ENCODE measurements around the gene DENND4B.

DENND4B gene

DNA sequence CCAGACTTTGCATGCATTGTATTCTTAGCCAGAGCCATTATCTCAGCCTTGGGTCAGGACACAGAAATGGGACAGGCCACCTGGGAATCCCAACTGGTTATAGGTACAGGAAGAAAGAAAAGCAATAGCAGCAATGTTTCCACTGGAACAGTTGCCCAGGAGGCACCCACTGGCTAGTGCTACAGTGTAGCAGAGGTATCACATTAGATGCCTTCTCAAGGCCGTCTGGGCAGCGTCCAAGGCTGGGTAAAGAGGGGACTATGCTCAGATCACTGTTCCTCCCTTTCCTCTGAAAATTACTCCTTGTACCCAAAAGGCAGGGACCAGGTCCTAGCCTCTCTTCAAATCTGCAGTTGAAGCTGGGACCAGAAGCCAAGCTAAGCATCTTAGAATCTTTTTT, 23.8 kb upstream of the DENND4B start:
- no peak for DNase-seq

DNA sequence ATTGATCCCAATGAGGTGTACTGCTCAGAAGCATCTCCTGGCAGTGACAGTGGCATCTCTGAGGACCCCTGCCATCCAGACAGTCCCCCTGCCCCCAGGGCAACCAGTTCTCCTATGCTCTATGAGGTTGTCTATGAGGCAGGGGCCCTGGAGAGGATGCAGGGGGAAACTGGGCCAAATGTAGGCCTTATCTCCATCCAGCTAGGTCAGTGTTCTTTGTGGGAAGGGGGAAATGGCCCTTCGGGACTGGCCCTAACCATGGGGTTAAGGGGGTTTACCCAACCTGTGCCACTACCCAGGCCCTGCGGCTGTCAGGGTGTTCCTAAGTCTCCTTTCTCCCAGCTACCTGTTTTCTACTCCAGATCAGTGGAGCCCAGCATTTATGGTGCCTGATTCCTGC, 22.5 kb upstream of the DENND4B start:
- DNase-seq: no peak

DNA sequence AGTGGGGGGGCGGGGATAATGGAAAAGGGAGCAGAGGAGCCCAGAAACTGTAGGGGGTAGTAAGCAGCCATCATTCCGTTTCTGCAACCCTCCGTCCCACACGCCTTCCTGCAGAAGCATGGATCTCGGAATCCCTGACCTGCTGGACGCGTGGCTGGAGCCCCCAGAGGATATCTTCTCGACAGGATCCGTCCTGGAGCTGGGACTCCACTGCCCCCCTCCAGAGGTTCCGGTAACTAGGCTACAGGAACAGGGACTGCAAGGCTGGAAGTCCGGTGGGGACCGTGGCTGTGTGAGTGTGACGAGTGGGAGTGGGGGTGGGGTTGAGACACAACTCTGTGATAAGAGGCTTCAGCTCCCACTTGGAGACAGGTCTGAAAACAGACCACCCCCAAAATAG, 21.9 kb upstream of the DENND4B start:
- peak; percentile 50 for DNase-seq

DNA sequence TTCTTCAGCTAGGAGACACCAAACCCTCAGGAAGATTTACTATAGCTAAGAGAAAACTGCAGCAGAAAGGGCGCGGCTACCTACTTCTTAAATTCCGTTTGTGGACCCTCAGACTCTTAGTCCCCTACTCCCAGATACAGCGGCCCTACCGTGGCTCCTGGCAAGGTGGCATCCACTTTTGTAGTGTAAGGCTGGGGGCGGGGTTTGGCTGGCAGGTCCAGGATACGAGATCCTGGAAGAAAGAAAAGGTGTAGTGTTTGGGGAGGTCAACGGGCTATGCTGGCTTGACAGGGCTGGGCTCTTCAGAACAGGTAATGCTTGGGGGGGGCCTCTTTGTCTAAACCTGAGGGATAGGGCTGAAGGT, 21.5 kb upstream of the DENND4B start:
- no peak for DNase-seq

DNA sequence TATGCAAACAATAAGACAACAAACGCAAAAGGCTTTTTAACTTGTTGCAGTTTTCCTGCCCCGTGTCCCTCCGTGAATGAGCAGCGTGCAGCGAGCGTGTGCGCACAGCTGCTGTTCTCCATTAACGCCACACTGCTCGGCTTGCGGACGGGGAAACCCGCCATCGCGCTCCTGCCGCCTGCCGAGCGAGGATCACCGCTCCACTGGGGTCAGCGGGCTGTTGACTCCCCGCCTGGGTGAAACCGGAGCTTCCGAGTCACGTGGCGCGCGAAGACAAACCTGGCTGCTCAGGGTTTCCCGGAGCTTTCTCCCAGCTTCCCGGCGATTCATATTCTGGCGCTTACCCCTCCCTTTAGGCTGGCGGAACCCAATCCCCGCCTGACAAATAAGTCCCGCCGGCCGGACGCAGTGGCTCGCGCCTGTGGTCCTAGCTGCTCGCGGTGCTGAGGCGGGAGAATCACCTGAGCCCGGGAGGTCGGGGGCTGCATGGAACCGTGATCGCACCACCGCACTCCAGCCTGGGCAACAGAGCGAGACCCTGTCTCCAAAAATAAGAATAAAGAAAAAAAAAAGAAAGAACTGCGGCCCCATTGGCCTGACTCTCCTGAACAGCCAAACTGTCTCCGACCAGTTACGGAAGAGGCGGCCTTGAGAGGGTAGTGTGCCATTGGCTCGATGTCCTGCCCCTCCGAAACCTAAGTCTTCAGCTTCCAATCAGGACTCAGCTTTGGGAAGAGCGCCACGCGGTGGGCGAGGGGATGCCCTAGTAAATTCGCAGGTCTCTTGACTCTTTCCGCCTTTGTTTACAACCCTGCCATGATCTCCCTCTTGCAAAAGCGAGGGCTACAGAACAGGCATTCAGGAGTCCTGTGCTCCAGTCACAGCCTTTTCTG, 20.8 kb upstream of the DENND4B start, which contains the start of gene CREB3L4:
TSS of gene CREB3L4 (plus strand) at position 796 of the 893 bp plus-strand sequence. CDS start 624 bp downstream, outside the sequence.
- DNase-seq: peak; percentile 98

DNA sequence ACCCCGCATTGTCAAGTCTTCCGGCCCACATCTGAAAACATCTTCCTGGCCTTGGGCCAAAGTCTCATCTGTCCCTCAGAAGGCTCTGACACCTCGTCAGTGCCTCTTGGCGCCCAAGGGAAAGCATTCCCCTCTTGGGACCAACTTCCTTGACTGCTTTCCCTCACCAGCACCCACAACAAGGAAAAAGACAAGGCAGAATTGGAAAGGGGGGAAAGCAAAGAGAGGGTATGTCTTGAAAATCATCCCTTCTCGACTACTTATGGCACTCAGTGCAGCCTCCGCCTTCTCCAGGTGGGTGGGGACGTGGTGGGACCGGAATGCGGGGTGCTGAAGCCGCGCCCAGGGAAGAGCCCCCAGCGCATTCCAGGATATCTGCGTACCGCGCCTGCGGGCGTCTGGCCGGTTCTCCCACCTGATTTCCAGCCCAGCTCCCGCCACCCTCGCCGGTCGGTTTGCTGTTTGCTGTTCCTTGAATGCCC, 17.4 kb upstream of the DENND4B start:
- DNase-seq: no peak

DNA sequence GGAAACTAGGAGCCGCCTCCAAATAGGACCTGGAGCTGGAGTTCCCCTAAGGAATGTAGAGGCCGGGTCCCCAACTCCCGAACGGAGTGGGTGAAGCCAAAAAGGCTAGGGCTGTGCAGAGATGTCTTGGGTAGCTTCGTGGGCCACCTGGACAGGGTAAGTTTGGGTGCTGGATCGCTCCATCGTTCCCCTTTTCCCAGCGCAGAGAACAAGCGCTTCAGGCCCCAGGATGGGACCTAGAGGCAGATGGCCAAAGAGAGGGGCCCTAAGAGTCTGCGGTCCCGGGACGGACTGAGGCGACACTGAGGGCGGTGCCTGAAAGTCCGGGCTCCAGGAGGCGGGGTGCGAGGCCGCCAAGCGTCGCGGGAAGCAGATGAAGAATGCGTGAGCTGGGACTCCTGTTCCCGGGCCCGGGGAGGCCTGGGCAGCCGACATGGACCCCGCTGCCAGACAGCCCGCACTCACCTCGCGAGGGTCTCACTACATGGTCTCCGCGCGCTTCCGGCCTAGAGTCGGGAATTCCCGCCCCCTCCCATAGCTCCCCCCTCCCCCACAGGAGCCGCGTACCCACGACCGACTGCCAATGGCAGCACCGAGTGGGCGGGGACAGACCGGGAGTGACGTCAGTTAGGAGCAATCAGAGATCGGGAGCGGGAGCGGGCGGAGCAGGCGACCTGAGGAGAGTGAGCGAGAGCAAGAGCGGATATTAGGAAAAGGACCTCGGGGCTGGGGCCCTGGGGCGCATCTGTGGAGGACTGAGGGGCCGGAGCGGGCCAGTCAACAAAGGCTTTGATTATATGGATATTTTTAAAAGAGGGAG, 16.7 kb upstream of the DENND4B start, which contains the start of gene SLC39A1:
TSS of gene SLC39A1 (minus strand) at position 508 of the 820 bp plus-strand sequence. CDS start 822 bp downstream, outside the sequence.
- peak; percentile 100 for DNase-seq

DNA sequence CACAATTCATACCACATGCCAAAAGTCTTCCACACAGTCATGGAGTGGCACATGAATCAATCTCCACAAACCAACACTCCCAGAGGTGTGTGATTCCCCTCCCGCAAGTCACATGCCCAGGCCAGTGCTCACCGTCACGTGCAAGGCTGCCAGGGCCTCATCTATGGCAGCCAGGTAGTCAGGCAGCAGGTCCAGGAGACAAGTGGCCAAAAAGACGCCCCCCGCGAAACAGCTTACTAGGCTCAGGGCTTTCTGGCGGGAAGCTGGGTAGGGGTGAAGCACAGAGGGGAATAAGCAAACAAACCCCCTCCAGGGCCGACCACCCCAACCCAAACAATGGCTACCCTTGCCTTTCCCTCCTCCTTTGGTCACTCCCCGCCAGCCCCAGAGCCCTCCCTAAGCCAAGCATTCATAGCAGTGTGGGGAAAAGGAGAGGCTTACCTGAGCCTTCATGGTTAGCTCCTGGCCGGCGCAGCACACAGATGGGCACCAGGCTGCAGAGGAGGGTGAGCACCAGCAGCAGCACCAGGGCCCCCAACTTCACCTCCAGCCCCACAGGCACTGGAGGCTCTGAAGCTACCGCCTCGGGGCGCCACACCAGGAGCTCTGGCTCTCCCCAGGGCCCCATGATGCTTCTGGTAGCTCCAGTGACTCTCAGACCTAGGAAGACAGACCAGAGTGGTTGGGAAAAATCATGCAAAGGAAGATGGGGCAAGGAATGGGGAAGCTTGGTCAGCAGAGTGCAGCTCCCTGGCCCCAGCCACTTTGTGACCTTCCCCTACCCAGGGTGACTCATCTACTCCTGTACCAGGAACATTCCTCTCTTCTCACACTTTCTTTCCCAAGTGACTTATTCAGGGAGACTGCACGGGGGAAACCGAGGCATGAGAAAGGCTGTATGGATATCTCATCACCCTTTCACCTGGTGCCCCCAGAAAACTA, 15.8 kb upstream of the DENND4B start:
- DNase-seq: no peak

DNA sequence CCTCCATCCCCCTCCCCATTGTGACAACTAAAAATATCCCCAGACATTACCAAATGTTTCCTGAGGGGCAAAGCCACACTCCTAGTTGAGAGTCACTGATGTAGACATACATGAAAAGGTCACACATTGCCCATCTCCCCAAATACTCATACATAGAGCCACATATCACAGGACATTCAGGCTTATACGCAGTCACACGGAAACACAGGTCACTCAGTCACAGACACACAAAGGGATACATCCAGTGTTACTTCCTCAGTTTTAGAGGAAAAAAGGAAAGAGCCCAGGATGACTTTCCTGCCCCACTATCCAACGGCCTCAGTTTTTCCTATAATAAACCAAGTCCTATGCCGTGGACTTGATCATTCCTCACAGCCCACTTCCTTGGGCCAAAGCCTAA, 14.9 kb upstream of the DENND4B start:
- DNase-seq: no peak

DNA sequence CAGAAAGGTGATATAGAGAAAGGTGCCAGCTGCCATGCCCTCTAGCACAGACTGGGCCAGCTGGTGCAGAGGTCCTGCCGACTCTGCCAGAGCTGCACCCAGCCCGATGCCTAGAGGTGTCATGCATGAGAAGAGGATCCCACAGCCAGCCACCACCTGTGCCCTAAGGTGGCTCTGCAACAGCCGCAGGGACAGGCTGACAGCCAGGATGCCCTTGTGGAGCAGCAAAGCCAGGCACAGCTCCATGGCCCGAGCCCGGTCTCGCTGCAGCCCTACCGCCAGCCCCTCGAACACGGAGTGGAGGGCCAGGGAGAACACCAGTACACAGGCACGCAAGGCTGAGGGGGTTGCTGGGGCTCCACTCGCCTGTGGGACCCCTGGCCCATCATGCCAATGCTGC, 13.7 kb upstream of the DENND4B start:
- DNase-seq: no peak

DNA sequence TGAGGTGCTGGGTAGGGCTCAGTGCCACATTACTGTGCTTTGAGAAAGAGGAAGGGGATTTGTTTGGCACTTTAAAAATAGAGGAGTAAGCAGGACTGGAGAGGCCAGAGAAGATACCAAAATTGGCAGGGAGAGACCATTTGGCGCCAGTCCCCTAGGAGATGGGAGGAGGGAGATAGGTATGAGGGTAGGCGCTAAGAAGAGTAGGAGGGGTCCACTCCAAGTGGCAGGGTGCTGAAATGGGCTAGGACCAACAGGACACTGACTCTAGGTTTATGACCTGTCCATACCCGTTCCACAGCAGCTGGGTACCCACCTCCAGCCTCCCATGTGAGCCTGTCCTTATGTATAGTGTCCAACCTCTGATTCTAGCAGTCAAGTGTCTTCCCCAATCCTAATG, 12.9 kb upstream of the DENND4B start:
- DNase-seq: no peak

DNA sequence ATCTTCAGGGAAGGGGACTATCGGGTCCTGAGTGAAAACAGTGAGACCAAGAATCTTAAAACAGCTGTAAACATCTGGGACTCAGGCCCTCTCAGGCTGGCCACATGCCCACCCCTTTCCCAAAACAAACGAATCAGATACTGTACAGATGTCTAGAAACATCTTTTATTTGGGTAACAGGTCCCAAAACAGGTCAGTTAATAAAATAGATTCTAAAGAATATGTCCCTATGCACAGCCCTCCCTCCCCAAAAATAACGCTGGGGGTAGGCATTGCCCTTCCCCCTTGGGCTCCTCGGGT, 12.4 kb upstream of the DENND4B start:
- no peak for DNase-seq

DNA sequence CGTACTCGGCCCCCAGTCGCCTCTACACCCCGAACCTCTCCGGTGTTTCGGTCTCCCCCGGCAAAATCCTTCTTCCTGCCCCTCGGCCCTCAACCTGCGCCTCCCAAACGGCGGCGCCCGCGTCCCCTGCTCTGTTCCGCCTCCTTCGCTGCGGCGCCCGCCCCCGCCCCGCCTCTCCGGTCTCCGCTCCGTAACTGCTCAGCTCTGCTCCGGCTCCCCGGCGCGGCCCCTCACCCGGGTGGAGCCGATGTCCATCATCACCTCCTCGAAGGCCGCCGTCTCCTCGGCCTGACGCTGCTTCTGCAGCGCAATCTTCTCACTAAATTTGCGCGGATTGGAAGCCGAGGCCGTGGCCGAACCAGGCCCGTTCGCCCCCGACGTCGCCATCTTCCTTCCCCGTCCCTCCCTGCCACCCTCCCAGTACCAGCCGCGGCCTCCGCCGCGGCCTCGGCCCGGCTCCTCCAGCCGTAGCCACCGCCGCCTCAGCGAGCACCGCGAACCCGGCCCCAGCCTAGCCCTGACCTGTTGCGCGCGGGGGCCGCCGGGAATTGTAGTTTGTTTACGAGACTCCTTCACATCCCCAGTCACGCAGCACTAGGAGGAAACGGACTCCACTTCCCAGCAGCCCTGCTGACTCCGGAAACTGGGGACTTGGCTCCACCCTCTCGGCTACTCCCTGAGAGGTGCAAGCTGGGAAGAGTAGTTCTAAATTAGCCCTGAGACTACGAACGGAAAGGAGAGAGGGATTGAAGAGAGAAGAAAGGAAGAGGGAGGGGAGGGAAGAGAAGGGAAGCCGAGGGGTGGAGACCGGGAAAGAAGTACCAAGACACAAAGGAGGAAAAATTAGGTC, 11.8 kb upstream of the DENND4B start, which contains the start of gene CRTC2:
TSS of gene CRTC2 (minus strand) at position 502 of the 850 bp plus-strand sequence. CDS start at position 387, 115 bp downstream.
- DNase-seq: peak; percentile 99

DNA sequence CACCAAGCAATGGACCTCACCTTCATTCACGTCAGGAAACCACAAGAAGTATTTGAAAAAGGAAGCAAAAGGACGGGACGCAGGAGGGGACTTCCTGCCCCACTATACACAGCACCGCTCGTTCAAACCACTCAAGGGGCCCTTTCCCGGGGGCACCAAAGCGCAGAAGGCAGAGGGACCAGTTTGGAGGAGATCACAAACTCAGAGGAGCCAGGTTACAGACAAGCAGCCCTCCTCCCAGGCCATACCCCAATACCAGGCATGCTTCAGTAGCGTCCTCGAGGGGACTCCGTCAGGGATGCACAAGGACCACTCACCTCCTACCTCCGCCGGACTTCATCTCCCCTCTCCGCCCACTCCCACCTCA, 11.2 kb upstream of the DENND4B start:
- no peak for DNase-seq

DNA sequence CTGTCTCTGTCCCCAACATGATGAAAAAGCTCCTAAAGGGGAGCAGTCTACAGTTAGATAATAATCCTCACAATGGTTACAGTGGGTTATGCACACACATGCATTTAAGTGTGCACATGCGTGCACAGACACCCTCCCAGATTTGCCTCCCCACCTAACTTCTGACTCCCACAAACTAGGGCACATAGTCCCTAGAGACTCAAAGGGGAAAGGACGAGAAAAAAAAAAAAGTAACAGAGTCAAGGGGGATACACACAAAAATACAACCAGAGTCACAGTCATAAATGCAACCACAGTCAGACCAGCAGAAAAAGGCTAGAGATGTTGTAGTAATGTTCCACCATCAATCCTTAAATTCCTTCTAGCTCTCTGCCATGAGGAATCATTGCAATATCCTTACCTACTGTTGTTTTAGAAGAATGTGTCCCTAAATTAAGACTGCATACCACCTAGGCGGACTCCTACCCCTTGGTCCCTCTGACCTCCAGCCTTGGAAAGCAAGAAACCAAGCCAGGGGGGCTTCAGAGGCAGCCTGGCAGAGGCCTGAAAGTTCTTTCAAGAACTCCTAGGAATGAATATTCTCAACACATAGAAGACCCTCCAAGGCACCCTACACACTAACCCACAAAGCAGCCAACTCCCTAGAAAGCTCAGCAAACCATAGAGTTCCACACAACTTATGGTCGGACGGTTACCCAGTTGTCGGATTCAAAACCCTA, 10.6 kb upstream of the DENND4B start:
- no peak for DNase-seq

DNA sequence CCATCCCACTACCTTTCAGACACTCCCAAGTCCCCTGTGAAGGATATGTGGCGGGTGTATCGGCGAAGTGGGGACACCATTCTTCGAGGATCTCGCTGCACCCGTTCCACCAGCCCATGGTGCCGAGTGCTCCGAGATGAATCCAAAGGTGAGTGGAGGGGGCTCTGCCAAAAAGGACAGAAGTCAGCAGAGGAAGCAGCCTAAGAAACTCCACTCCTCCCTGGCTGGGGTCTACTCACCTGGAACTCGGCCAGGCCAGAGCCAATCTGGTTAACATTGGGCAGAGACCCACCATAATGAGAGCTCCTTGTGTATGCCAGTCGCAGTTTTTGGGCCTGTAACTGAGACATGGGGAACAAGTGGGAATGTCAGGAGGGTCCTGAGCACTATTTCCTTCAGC, 8.3 kb upstream of the DENND4B start:
- no peak for DNase-seq

DNA sequence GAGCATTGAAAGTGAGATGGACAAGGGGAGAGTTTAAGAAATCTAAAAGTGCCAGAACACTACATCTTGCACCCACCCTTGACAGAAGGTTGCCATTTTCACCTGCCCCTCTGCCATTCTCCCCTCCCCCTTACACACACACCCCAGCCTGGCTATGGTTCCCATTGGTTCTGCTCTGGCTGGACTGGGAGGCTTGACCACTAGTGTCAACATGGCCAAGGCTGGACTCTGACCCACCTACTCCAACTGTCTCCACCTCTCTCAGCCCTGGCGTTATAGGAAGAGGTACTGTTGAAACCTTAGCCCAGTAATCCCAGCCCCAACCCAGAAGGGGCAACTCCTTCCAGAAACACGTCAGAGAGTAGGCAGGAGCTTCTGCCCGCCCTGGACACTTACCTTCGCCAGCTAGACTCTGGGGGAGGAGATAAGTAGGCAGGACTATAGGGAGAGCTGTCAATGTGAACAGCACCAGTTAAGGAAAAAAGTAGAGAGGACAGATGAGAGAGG, 7.4 kb upstream of the DENND4B start:
- DNase-seq: no peak

DNA sequence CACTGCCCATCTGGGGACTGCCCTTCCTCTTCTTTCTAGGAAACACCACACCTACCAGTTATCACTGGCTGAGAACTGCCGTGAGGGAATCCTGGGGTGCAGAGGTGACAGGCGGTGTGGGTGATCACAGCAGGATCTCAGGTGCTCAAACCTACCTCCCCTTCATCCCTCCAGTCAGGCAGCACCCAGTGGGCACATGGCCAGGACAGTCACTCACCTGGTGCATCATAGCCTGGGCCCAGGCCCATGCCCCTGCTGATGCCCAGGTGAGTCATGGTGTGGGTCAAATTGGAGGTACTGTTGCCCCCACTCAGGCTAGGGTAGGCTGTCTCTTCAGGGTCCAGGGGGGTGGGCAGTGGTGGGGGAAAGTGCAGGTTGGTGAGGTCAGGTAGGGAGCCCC, 5.3 kb upstream of the DENND4B start:
- DNase-seq: no peak

DNA sequence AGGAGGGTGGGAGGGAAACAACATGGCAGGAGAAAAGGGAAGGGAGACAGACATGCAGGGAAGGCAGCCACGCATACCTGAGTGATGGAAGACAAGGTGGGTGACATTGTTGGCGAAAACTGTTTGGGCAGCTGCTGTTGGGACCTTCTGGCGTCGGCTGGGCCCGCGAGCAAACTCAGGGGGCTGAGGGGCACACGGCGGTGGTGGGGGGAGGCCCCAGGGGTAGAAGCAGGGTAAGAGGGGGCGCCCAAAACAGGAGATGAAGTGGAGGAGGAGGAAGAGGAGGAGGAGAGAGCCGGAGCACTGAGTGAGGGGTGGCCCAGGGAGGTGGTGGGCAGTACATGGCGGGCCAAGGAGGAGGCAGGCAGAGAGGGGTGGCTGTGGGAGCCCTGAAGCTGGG, 4.7 kb upstream of the DENND4B start:
- DNase-seq: no peak

DNA sequence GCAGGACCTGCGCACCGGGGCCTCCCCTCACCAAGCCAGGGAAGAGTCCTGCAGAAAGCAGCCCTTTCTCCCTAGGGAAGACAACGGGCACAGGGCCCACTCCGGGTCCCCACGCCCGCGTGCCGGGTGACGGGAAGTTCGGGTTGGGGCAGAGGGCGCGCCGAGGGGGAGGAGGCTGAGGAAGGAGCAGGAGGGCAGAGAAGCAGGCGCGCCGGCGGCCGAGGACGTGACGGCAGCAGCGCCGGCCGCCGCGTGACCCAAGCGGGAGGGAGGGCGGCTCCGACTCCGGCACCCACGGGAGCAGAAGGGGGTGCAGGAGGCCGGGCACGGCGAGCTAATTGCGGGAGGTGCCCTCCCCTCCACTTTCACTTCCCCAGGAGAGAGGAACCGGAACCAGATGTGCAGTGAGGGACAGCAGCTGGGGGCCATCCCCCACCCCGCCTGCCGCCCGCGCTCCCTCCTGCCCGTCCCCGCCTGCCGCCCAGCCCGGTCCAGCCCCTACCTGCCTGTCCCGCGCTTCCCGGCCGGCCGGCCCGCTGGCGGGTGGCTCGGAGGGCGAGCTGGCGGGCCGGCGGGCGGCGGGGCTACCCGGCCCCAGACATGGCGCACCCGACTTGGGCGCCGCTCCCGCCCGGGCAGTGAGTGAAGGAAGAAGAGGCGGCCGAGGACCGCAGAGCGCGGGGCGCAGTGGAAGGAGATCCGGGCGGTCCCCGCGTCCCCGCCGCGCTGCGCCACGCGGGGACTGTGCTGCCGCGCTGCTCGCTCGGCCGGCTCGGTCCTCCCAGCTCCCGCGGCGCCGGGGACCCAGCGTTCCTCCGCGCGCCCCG, 510 bp downstream of the DENND4B start:
- peak; percentile 79 for DNase-seq

Data from eye (tissue), 1 donor.